Uterus (tissue), 4 donors: ENCODE measurements around the gene TERB1. TPM values are rescaled to one million over a fixed set of nuclear protein-coding genes. Genes with fewer than 3 reads are reported as not detected.

Experiments
- DNase-seq, 2 donors: peaks; one replicate each; pipeline ENCODE4 v3.0.0-alpha.2; 2019 to 2020
- H3K27ac ChIP-seq, 2 donors: fragments of 200-600 bp; sonication (generic); 1 replicate in 1 of 2; 2 replicates in 1 of 2; pipeline ENCODE4 v1.5.1; 2016 to 2018
- H3K27me3 ChIP-seq, 2 donors: fragments of 200-600 bp; sonication (generic); one replicate each; pipeline ENCODE4 v1.5.1; 2018 to 2019; ENCODE audit warnings: control low read depth in 1 of 2
- H3K36me3 ChIP-seq, 2 donors: fragments of 200-600 bp; sonication (generic); one replicate each; pipeline ENCODE4 v1.5.1; 2019; ENCODE audit warnings: control low read depth in 1 of 2
- H3K4me1 ChIP-seq, 2 donors: fragments of 200-600 bp; sonication (generic); one replicate each; pipeline ENCODE4 v1.5.1; 2018 to 2019; ENCODE audit warnings: control low read depth in 1 of 2
- H3K4me3 ChIP-seq, 2 donors: fragments of 200-600 bp; sonication (generic); 1 replicate in 1 of 2; 2 replicates in 1 of 2; pipeline ENCODE4 v1.5.1; 2018 to 2019; ENCODE audit warnings: mild to moderate bottlenecking in 1 of 2
- H3K9me3 ChIP-seq, 2 donors: fragments of 200-600 bp; sonication (generic); one replicate each; pipeline ENCODE4 v1.5.1; 2019; ENCODE audit warnings: control low read depth in 1 of 2
- CTCF ChIP-seq, 4 experiments: fragments of 200-600 bp in 2 of 4; fragments of 450-650 bp in 2 of 4; sonication (generic) in 2 of 4; IDR thresholded peaks; one replicate each; pipeline ENCODE4 v1.5.1; 2016 to 2019; ENCODE audit warnings: antibody characterized with exemption in 4 of 4, mild to moderate bottlenecking in 2 of 4, moderate library complexity in 1 of 4
- POLR2A ChIP-seq, 2 donors: fragments of 450-650 bp; IDR thresholded peaks; one replicate each; pipeline ENCODE4 v1.6.1; 2016; ENCODE audit warnings: antibody characterized with exemption in 2 of 2, mild to moderate bottlenecking in 1 of 2, moderate library complexity in 1 of 2
- intact Hi-C: fragments of 100-400 bp; cut with DNase I; formaldehyde crosslinking; loops from one replicate; pipeline ENCODE4 v1.15.1; 2023; ENCODE audit warnings: low total_unique reads
- total RNA-seq, 4 donors: library from RNA; depleted of rRNA in 3 of 4; stranded (reverse); fragments of >200 nt in 3 of 4; gene quantifications; one replicate each; pipeline versions ENCODE4 v1.1.0 to v1.2.4, GENCODE V29; 2014 to 2023
- donor health status: DM: yes; HTN: yes; CAD: no.

Gene TERB1
- total RNA-seq, 4 donors from 2014 or later, result 0.21 to 0.83 TPM; not detected in 2

GRCh38 chr16:66840883-66841282, 39.5 kb upstream of the TERB1 start:
- no peak overlapping the region for H3K4me3 ChIP-seq
- H3K9me3 ChIP-seq, result no peaks in the 10 kb centered on the region
- no peaks in the 10 kb centered on the region for H3K36me3 ChIP-seq
- peaks cover 0 to 13% of the 10 kb centered on the region in 2 donors for H3K4me1 ChIP-seq
- H3K27me3 ChIP-seq, result peaks cover 4 to 9% of the 10 kb centered on the region in 2 donors
- H3K27ac ChIP-seq, result no peak overlapping the region
- DNase-seq, result no peak
- TF ChIP-seq POLR2A (IDR thresholded peaks at IDR 0.05) (no peak), CTCF (IDR thresholded peaks at IDR 0.05) (no peak)
- intact Hi-C loops, result no loop called here

- TF ChIP-seq POLR2A (IDR thresholded peaks at IDR 0.05), result no peak
- no peak for TF ChIP-seq CTCF (IDR thresholded peaks at IDR 0.05)
- Histone ChIP-seq H3K27ac (no peak overlapping the region), H3K4me3 (no peak overlapping the region), H3K27me3 (no peaks in the 10 kb centered on the region), H3K9me3 (no peaks in the 10 kb centered on the region), H3K36me3 (no peaks in the 10 kb centered on the region), H3K4me1 (peaks cover 0 to 3% of the 10 kb centered on the region in 2 donors)
- intact Hi-C loops, result no loop called here
- no peak for DNase-seq
Observed at GRCh38 chr16:66834746-66835145, 33.4 kb upstream of the TERB1 start.

GRCh38 chr16:66832661-66833305, 31.4 kb upstream of the TERB1 start:
- DNase-seq, result no peak
- H3K4me1 ChIP-seq, result peaks cover 0 to 11% of the 10 kb centered on the region in 2 donors
- intact Hi-C loops, result no loop called here
- no peak overlapping the region for H3K27ac ChIP-seq
- H3K36me3 ChIP-seq, result no peaks in the 10 kb centered on the region
- no peak overlapping the region for H3K4me3 ChIP-seq
- no peaks in the 10 kb centered on the region for H3K27me3 ChIP-seq
- TF ChIP-seq CTCF (IDR thresholded peaks at IDR 0.05), result no peak
- no peak for TF ChIP-seq POLR2A (IDR thresholded peaks at IDR 0.05)
- no peaks in the 10 kb centered on the region for H3K9me3 ChIP-seq

GRCh38 chr16:66832190-66832589, 30.8 kb upstream of the TERB1 start:
- Histone ChIP-seq H3K4me3 (no peak overlapping the region), H3K27me3 (no peaks in the 10 kb centered on the region), H3K9me3 (no peaks in the 10 kb centered on the region), H3K4me1 (peaks cover 0 to 11% of the 10 kb centered on the region in 2 donors), H3K36me3 (no peaks in the 10 kb centered on the region), H3K27ac (no peak overlapping the region)
- TF ChIP-seq CTCF (IDR thresholded peaks at IDR 0.05) (no peak), POLR2A (IDR thresholded peaks at IDR 0.05) (no peak)
- intact Hi-C loops, result no loop called here
- DNase-seq, result no peak

- Histone ChIP-seq H3K36me3 (no peaks in the 10 kb centered on the region), H3K9me3 (no peaks in the 10 kb centered on the region), H3K4me1 (peaks cover 0 to 11% of the 10 kb centered on the region in 2 donors), H3K4me3 (peak within 1 kb of the TSS; percentile 51 to 57), H3K27me3 (no peaks in the 10 kb centered on the region), H3K27ac (peak within 1 kb of the TSS; percentile 86 to 92)
- peak; percentile 73 to 87 for DNase-seq
- intact Hi-C loops, result no loop called here
- TF ChIP-seq POLR2A (IDR thresholded peaks at IDR 0.05) (peak; percentile 87 to 94), CTCF (IDR thresholded peaks at IDR 0.05) (peak; percentile 93 to 99 (median 98))
Observed at GRCh38 chr16:66830422-66831404, 29.3 kb upstream of the TERB1 start, which contains the start of gene NAE1. NAE1 (minus strand) TSS chr16:66830976; CDS start chr16:66830899, 77 bp downstream.
